HG03457 (cell line): Measurements from ENCODE around the gene TOM1.

Experiments used
- ATAC-seq: cut with Tn5 transposase; IDR thresholded peaks from one replicate; pipeline ENCODE4 v1.9.1; 2021; ENCODE audit warnings: moderate number of reproducible peaks; ENCODE audit not compliant: unreplicated experiment

Gene TOM1

DNA sequence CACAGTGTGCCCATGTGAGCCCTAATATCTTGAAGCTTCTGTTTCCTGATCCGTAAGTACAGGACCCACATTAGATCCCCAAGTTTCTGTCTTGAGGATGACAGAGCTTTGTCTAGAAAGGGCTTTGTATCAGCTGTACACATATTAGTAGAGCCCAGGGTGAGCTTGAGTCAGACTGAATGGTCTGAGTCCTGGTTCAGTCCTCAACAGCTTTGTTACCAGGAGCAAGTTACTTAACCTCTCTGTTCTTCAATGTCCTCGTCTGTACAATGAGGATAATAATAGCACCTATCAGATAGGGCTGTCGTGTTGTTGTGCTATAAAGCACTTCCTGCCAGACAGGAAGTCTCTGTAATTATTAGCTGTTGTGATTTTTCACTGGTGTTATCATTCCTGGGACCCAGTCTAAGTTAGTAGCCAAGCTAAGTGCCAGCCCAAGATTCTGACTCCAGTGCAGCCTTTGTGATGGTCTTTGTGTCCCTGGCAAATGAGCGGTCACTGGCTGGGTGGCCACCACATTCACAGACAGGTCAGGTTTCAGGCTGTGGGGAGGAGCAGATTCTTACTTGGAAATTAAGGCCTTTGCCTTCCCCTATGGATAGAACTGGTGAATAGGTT is 6.8 kb downstream of the TOM1 start:
- no peak for ATAC-seq

- no peak for ATAC-seq
Observed at GRCh38 chr22:35307372-35307771, 7.7 kb downstream of the TOM1 start.

DNA sequence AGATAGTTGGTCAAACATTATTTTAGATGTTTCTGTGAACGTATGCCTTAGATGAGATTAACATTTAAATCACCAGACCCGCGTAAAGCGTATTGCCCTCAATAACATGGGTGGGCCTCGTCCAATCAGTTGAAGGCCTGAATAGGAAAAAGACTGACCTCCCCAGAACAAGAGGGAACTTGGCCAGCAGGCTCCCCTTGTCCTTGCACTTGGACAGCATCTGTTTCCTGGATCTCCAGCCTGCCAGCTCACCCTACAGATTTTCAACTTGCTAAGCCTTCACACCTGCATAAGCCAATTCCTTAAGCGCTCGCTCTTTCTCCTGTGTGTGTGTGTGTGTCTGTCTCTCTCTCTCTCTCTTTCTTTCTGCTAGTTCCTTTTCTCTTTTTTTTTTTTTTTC is 8.2 kb downstream of the TOM1 start:
- ATAC-seq, result no peak

DNA sequence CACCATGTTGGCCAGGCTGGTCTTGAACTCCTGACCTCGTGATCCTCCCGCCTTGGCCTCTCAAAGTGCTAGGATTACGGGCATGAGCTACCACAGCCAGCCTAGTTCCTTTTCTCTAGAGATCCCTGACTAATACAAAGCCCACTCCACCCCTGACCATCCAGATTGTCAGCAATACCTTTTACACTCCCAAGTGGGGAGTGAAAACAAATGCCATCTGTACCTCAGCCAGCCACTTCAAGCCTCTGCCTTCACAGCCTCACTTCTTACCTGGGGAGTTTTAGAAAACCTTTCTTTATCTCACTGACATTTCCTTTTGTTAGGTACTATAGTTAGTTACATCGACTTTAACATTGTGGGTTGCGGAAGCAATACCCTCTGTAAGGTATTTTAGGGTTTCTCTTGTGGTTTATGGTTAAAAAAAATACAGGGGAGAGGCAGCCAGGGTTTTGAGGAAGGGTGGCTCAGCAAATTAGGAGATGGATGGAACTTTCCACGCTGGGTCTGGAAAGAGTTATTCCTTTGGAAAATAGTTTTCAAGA is 8.9 kb downstream of the TOM1 start:
- no peak for ATAC-seq

GRCh38 chr22:35310556-35311550 is 11.2 kb downstream of the TOM1 start:
- no peak for ATAC-seq

DNA sequence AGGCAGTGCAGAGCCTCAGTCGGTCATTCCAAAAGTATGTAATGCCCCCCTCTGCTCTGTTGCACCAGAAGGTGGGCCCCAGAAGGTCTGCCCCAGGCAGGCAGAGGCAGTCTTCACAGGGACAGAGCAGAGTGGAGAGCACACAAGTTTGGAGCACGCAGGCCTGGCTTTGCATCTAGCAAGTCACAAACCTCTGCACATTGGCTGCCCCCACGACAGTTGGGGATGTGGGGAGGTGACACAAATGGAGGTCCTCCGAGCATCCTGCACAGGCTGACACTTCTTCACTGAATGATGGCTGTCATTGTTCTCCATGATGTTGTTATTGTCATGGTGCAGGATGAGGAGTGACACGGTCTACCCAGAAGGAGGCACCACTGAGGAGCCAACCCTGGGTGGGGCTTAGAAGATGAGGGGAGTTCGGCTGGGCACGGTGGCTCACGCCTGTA is 11.9 kb downstream of the TOM1 start:
- no peak for ATAC-seq

DNA sequence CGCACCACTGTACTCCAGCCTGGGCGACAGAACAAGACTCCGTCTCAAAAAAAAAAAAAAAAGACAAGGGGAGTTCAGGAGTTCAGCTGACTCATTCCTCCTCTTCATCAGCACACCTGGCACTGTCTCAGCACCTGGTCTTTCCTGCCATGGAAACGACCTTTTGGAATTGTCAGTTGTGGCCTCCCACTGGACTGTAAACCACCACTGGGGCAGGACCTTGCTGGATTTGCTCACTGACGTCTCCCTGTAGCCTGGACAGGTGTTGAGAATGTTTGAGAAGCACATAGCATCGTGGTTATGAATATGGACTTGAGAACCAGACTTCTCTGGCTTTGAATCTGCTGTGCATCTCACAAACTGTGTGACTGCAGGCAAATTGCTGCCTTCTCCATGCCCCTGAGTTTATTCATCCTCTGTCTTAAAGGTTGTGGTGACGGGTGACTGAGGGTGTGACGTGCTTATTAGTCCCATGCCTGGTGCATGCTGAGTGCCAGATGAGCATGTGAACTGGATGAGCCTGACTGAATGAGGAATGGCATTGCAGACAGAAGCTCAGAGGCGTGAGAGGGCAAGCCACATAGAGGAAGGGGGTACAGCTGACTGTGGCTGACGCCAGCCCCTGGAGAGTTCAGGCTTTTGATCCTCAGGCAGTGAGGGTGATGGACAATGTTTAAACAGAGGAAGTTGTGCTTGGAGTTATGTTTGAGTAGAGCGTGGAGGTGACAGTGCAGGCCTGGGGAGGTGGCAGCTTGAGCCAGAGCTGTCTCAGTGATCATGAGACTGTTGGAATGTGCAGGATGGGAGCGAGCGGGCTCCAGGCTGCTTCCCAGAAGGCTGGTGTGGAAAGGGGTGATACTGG is 12.7 kb downstream of the TOM1 start:
- no peak for ATAC-seq

DNA sequence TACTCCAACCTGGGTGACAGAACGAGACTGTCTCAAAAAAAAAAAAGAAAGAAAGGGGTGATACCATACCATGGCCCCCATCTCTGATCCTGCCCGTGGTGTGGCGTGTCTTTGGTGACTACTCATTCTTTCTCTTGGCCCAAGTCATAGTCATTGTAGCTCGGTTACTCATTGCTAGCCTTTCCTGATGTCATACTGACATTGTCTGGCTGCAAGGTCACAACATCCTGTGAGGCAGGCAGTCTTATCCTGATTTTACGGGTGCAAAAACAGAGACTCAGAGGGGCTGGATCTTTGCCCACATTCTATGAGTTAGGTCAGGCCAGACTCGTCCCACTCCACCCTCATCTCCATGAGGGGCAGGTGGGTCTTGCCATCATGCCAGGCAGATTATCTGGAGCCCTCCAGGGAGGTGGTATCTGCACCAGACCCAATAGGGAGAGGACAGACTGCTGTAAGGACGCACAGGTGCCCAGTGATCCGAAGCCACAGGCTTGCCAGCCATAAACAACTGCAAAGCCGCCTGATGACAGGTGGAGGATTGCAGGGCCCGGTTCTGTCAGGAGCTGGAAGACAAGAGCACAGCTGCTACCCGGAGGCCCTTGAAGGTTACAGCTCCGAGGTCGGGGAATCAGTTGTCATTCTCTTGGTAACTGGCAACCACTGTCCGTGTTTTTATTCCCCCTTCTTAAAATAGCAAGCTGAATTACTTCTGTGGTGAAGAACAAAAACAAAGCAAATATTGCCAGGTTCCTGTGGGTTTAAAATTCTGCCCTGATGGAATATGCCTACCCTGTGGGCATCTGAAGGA is 13.8 kb downstream of the TOM1 start:
- ATAC-seq, result no peak

- ATAC-seq, result no peak
Observed at GRCh38 chr22:35314161-35314942, 14.7 kb downstream of the TOM1 start.

GRCh38 chr22:35315141-35315854 is 15.6 kb downstream of the TOM1 start:
- no peak for ATAC-seq

GRCh38 chr22:35315855-35316745 is 16.4 kb downstream of the TOM1 start:
- no peak for ATAC-seq

GRCh38 chr22:35316751-35317150 is 17.1 kb downstream of the TOM1 start:
- ATAC-seq, result no peak

GRCh38 chr22:35317680-35318290 is 18.1 kb downstream of the TOM1 start:
- no peak for ATAC-seq

- no peak for ATAC-seq
Observed at GRCh38 chr22:35318346-35319215, 18.9 kb downstream of the TOM1 start.

- no peak for ATAC-seq
Observed at GRCh38 chr22:35319244-35319985, 19.7 kb downstream of the TOM1 start.

- no peak for ATAC-seq
Observed at GRCh38 chr22:35322126-35322525, 22.4 kb downstream of the TOM1 start.
